B cell (primary cell): ENCODE results near the gene ARPP19.
"Not testable (repeated sequence)": the region's sequence is repeated elsewhere in the genome, so short reads cannot be mapped to it uniquely, and the experiment has no call there.

Experiments used
- EZH2 ChIP-seq: IDR thresholded peaks from 2 replicates; pipeline ENCODE4 v1.6.1; 2012; ENCODE audit warnings: borderline replicate concordance, low read depth, mild to moderate bottlenecking, moderate library complexity, low read length; ENCODE audit not compliant: insufficient read depth, poor library complexity, severe bottlenecking
- TF ChIP-seq, protein P1 (sequence below): fragments of 200-600 bp; IDR thresholded peaks from one replicate; pipeline ENCODE4 v1.8.0; 2022; ENCODE audit warnings: antibody characterized with exemption, mild to moderate bottlenecking

DNA sequence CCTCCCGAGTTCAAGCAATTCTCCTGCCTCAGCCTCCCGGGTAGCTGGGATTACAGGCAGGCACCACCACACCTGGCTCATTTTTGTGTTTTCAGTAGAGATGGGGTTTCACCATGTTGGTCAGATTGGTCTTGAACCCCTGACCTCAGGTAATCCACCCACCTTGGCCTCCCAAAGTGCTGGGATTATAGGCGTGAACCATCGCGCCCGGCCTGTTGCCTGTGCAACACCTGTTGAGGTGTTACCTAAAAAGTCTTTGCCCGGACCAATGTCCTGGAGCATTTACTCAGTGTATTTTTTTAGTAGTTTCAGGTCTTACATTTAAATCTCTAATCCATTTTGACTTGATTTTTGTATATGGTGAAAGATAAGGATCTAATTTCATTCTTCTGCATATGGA lies 6.7 kb upstream of the ARPP19 start:
- TF ChIP-seq, protein P1, sequence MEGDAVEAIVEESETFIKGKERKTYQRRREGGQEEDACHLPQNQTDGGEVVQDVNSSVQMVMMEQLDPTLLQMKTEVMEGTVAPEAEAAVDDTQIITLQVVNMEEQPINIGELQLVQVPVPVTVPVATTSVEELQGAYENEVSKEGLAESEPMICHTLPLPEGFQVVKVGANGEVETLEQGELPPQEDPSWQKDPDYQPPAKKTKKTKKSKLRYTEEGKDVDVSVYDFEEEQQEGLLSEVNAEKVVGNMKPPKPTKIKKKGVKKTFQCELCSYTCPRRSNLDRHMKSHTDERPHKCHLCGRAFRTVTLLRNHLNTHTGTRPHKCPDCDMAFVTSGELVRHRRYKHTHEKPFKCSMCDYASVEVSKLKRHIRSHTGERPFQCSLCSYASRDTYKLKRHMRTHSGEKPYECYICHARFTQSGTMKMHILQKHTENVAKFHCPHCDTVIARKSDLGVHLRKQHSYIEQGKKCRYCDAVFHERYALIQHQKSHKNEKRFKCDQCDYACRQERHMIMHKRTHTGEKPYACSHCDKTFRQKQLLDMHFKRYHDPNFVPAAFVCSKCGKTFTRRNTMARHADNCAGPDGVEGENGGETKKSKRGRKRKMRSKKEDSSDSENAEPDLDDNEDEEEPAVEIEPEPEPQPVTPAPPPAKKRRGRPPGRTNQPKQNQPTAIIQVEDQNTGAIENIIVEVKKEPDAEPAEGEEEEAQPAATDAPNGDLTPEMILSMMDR, result not testable (repeated sequence)
- not testable (repeated sequence) for TF ChIP-seq EZH2
